Transverse colon (tissue), 4 donors: ENCODE results near the gene STH.

ENCODE experiments used
- CTCF ChIP-seq, 5 experiments: fragments of 200-600 bp in 3 of 5; fragments of 450-650 bp in 2 of 5; sonication (generic) in 3 of 5; IDR thresholded peaks; 1 replicate in 2 of 5; 2 replicates in 3 of 5; pipeline ENCODE4 v1.5.1; 2016 to 2017; ENCODE audit warnings: antibody characterized with exemption in 5 of 5, inconsistent platforms in 3 of 5, mild to moderate bottlenecking in 2 of 5, moderate library complexity in 1 of 5
- POLR2A ChIP-seq: fragments of 450-650 bp; IDR thresholded peaks from one replicate; pipeline ENCODE4 v1.6.1; 2016; ENCODE audit warnings: antibody characterized with exemption, mild to moderate bottlenecking, moderate library complexity
- POLR2AphosphoS5 ChIP-seq, 3 donors: sonication (generic); formaldehyde crosslinking; IDR thresholded peaks; one replicate each; pipeline ENCODE4 v1.6.1; 2016; ENCODE audit warnings: antibody characterized with exemption in 3 of 3

GRCh38 chr17:46013502-46014165 lies 14.6 kb downstream of the STH start:
- TF ChIP-seq CTCF (IDR thresholded peaks at IDR 0.05), result no peak
- TF ChIP-seq POLR2AphosphoS5 (IDR thresholded peaks at IDR 0.05), result no peak
- TF ChIP-seq POLR2A, result no peak
